ENCODE data around the gene STPG3.

STPG3 gene

DNA sequence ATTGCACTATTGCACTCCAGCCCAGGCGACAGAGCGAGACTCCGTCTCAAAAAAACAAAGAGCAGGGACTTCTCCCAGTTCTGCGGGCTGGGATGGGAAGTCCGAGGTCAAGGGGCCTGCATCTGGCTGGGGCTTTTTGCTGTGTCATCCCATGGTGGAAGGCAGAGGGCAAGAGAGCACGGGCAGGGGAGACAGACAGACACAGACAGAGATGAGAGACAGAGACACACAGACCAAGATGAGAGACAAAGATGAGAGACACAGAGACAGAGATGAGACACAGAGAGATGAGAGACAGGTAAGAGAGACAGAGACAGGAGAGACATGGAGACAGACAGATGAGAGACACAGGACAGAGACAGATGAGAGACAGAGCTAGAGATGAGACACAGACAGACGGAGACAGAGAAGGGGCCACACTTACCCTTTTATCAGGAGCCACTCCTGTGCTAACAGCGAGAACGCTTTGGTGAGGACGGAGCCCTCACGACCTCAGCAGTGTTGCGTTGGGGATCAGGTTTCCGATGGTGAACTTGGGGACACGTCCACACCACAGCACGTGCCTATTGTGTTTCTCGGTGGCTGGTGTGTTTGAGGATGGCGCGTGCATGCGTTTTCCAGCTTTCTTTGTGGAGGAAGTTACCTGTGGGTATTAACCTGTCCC, 17.6 kb downstream of the STPG3 start:
- peaks cover 5% of the 10 kb centered on the region for H3K4me1 ChIP-seq (ENCODE audit: control insufficient read depth, insufficient read depth, low read length, poor library complexity, severe bottlenecking)
- no peaks in the 10 kb centered on the region for H3K27me3 ChIP-seq (replicated peaks; ENCODE audit: control insufficient read depth, insufficient read depth, low read length, poor library complexity, severe bottlenecking)
- H3K9me3 ChIP-seq (ENCODE audit: control insufficient read depth, low read length): no peaks in the 10 kb centered on the region
- H3K36me3 ChIP-seq (ENCODE audit: control insufficient read depth, insufficient read depth, low read length): peaks cover 62% of the 10 kb centered on the region
- DNase-seq: no peak
- no peak overlapping the region for H3K27ac ChIP-seq (ENCODE audit: insufficient read depth, low read length, poor library complexity, severe bottlenecking)
- no peak overlapping the region for H3K4me3 ChIP-seq (ENCODE audit: insufficient read depth, low read depth, low read length, poor library complexity, severe bottlenecking)

DNA sequence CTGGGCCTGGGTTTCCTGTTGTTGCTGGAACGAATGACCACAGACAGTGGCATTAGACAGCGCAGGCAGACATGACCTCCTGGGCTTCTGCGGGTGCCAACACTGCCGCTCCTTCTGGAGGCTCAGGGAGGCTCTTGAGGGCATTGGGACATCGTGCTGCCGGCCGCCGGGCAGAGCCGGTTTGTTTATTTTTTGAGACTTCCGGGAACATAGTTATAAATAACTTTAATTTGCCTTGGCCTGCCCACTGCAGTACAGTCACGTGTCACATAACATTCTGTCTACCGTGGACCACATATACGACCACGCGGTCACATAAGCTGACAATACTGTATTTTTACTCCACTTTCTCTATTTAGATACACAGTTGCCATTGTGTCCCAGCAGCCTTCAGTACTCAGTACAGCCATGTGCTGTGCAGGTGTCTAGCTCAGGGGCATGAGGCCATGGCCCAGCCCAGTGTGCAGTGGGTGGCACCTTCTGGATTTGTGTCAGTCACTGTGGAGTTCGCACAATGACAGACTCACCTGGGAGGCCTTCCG, 18.2 kb downstream of the STPG3 start:
- no peaks in the 10 kb centered on the region for H3K9me3 ChIP-seq (ENCODE audit: control insufficient read depth, low read length)
- peaks cover 55% of the 10 kb centered on the region for H3K36me3 ChIP-seq (ENCODE audit: control insufficient read depth, insufficient read depth, low read length)
- no peak for DNase-seq
- no peaks in the 10 kb centered on the region for H3K27me3 ChIP-seq (replicated peaks; ENCODE audit: control insufficient read depth, insufficient read depth, low read length, poor library complexity, severe bottlenecking)
- peaks cover 5% of the 10 kb centered on the region for H3K4me1 ChIP-seq (ENCODE audit: control insufficient read depth, insufficient read depth, low read length, poor library complexity, severe bottlenecking)
- no peak overlapping the region for H3K27ac ChIP-seq (ENCODE audit: insufficient read depth, low read length, poor library complexity, severe bottlenecking)
- H3K4me3 ChIP-seq (ENCODE audit: insufficient read depth, low read depth, low read length, poor library complexity, severe bottlenecking): no peak overlapping the region

DNA sequence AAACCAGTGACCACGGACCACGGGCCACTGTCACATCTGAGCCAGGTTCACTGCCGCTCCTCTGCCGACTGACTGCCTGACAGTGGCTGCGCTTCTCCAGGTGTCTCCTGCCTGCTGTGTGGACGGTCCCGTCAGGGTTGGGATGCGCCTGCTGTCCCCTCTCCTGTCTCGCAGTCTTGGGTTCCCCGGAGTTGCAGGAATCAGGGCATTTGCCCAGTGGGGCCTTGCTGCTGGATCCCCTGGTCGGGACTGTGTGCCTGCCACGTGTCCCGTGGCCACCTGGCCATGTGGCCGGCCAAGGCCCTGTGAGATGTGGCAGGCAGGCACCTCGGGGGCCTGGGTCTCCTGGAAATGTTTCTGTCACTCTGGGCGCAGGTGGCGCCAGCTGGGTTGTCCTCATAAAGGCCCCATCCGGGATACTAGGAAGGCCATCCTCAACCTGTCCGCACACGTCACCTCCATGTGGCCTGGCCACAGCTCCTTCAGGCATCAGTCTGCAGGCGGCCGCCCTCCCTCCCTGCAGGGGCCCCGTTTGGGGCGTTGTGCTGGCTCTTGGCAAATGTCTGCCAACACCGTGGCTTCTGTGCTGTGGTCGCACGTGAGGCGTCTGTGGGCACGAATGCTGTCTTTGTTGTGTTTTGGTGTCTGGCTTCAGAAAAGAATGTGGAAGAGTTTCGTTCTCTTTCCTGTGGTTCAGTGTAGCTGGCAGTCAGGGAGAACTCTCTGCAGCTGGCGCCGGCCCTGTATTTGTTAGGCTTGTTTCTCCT, 20.0 kb downstream of the STPG3 start:
- H3K4me3 ChIP-seq (ENCODE audit: insufficient read depth, low read depth, low read length, poor library complexity, severe bottlenecking): no peak overlapping the region
- peaks cover 43% of the 10 kb centered on the region for H3K36me3 ChIP-seq (ENCODE audit: control insufficient read depth, insufficient read depth, low read length)
- H3K27me3 ChIP-seq (replicated peaks; ENCODE audit: control insufficient read depth, insufficient read depth, low read length, poor library complexity, severe bottlenecking): no peaks in the 10 kb centered on the region
- DNase-seq: no peak
- H3K9me3 ChIP-seq (ENCODE audit: control insufficient read depth, low read length): no peaks in the 10 kb centered on the region
- no peak overlapping the region for H3K27ac ChIP-seq (ENCODE audit: insufficient read depth, low read length, poor library complexity, severe bottlenecking)
- peaks cover 5% of the 10 kb centered on the region for H3K4me1 ChIP-seq (ENCODE audit: control insufficient read depth, insufficient read depth, low read length, poor library complexity, severe bottlenecking)

DNA sequence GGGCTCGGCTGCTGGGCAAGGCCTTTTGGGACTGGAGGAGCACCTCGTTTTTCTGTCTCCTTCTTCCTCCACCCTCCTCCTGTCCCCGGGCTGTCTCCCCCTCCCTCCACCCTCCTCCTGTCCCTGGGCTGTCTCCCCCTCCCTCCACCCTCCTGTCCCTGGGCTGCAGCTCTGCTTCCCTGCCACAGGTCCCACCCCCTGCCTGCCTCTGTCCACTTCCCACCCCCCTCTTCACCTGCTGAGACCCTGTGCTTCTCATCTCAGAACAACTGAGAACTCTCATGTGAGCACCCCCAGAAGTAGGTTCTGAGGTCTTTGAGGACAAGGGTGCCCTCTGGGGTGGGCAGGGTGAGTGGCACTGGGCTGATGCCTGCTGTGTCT, 20.6 kb downstream of the STPG3 start:
- Histone ChIP-seq H3K36me3 (ENCODE audit: control insufficient read depth, insufficient read depth, low read length) (peaks cover 37% of the 10 kb centered on the region), H3K27me3 (replicated peaks; ENCODE audit: control insufficient read depth, insufficient read depth, low read length, poor library complexity, severe bottlenecking) (no peaks in the 10 kb centered on the region), H3K9me3 (ENCODE audit: control insufficient read depth, low read length) (no peaks in the 10 kb centered on the region), H3K4me3 (ENCODE audit: insufficient read depth, low read depth, low read length, poor library complexity, severe bottlenecking) (no peak overlapping the region), H3K27ac (ENCODE audit: insufficient read depth, low read length, poor library complexity, severe bottlenecking) (no peak overlapping the region), H3K4me1 (ENCODE audit: control insufficient read depth, insufficient read depth, low read length, poor library complexity, severe bottlenecking) (peaks cover 5% of the 10 kb centered on the region)
- no peak for DNase-seq

DNA sequence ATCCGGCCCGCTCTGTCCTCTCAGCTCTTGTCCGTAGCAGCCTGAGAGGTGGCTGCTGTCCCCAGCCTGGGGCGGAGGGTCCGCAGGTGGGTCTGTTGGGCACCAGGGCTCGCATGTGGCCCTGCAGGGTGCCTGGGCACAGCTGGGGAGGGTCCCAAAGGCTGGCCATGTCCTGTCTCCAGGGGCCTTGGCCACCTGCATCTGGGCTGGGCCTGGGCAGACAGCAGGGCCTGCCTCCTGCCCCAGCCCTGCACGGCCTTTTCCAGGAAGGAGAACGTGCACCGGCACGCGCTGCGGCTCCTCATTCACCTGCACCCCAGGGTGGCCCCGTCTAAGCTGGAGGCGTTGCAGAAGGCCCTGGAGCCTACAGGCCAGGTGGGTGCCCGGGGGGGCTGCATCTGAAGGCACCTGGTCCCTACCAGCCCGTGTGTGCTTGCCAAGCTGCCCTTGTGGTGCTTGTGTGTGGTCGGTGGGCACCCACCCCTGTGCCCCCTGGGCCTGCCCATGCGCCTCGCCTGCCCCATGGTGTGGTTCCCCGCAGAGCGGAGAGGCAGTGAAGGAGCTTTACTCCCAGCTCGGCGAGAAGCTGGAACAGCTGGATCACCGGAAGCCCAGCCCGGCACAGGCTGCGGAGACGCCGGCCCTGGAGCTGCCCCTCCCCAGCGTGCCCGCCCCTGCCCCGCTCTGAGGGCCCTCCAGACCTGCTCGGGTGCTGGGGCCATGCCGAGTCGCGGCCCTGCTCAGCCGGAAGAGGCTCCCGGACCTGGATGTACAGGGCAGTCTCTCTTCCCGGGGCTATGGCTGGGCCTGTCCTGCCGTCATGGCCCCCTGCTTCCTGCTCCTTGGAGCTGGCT, 21.4 kb downstream of the STPG3 start:
- no peak overlapping the region for H3K27ac ChIP-seq (ENCODE audit: insufficient read depth, low read length, poor library complexity, severe bottlenecking)
- H3K27me3 ChIP-seq (replicated peaks; ENCODE audit: control insufficient read depth, insufficient read depth, low read length, poor library complexity, severe bottlenecking): no peaks in the 10 kb centered on the region
- no peak for DNase-seq
- H3K4me3 ChIP-seq (ENCODE audit: insufficient read depth, low read depth, low read length, poor library complexity, severe bottlenecking): no peak overlapping the region
- peaks cover 31% of the 10 kb centered on the region for H3K36me3 ChIP-seq (ENCODE audit: control insufficient read depth, insufficient read depth, low read length)
- H3K4me1 ChIP-seq (ENCODE audit: control insufficient read depth, insufficient read depth, low read length, poor library complexity, severe bottlenecking): peaks cover 9% of the 10 kb centered on the region
- H3K9me3 ChIP-seq (ENCODE audit: control insufficient read depth, low read length): no peaks in the 10 kb centered on the region

DNA sequence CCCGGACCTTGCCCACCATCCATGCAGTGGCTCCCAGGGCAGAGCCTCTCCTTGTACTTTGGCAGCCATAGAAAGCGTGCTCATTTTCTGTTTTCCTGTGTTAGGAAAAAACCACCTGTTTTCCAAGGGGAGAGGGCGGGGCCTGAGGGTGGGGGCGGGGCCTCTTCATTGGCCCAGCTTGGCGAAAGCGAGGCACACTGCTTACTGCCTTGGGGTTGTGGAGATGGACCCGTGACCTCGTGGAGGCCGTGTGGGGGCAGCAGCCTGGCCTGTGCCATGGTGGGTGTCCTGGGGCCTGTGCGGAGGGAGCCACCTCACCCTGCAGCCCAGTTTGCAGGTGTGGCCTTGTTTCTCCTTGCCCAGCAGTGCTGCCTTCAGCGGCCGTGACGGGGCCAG, 22.0 kb downstream of the STPG3 start:
- H3K36me3 ChIP-seq (ENCODE audit: control insufficient read depth, insufficient read depth, low read length): peaks cover 28% of the 10 kb centered on the region
- no peak for DNase-seq
- H3K27me3 ChIP-seq (replicated peaks; ENCODE audit: control insufficient read depth, insufficient read depth, low read length, poor library complexity, severe bottlenecking): no peaks in the 10 kb centered on the region
- no peak overlapping the region for H3K27ac ChIP-seq (ENCODE audit: insufficient read depth, low read length, poor library complexity, severe bottlenecking)
- H3K4me1 ChIP-seq (ENCODE audit: control insufficient read depth, insufficient read depth, low read length, poor library complexity, severe bottlenecking): peaks cover 16% of the 10 kb centered on the region
- H3K9me3 ChIP-seq (ENCODE audit: control insufficient read depth, low read length): no peaks in the 10 kb centered on the region
- H3K4me3 ChIP-seq (ENCODE audit: insufficient read depth, low read depth, low read length, poor library complexity, severe bottlenecking): no peak overlapping the region

DNA sequence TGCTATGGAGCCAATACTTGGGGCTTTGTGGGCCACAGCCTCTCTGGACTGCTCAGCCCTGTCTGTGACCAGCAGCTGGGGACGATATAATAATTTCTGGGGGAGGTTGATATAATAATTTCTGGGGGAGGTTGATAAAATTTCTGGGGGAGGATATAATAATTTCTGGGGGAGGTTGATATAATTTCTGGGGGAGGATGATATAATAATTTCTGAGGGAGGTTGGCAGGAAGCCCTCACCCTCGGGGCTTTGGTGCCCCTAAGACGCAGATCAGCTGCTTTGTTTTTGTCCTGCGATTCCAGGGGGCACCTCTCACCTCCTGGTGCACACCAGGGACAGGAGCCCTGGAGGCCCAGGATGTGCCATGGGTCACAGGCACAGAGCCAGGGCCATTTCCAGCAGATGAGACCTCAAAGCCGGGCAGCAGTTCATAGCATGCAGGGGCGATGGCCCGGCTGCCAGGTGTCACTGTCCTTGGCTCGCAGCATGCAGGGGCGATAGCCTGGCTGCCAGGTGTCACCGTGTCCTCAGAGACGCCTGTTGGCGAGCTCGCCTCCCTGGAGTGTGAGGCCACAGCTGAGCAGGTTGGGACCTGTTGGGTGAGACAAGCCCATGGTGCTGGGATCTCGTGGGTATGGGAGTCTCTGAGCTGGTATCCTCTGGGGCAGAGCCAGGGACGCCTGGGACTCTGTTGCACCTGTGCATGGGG, 22.7 kb downstream of the STPG3 start:
- H3K27me3 ChIP-seq (replicated peaks; ENCODE audit: control insufficient read depth, insufficient read depth, low read length, poor library complexity, severe bottlenecking): no peaks in the 10 kb centered on the region
- H3K9me3 ChIP-seq (ENCODE audit: control insufficient read depth, low read length): no peaks in the 10 kb centered on the region
- peaks cover 18% of the 10 kb centered on the region for H3K4me1 ChIP-seq (ENCODE audit: control insufficient read depth, insufficient read depth, low read length, poor library complexity, severe bottlenecking)
- H3K27ac ChIP-seq (ENCODE audit: insufficient read depth, low read length, poor library complexity, severe bottlenecking): no peak overlapping the region
- peaks cover 28% of the 10 kb centered on the region for H3K36me3 ChIP-seq (ENCODE audit: control insufficient read depth, insufficient read depth, low read length)
- H3K4me3 ChIP-seq (ENCODE audit: insufficient read depth, low read depth, low read length, poor library complexity, severe bottlenecking): no peak overlapping the region
- no peak for DNase-seq

DNA sequence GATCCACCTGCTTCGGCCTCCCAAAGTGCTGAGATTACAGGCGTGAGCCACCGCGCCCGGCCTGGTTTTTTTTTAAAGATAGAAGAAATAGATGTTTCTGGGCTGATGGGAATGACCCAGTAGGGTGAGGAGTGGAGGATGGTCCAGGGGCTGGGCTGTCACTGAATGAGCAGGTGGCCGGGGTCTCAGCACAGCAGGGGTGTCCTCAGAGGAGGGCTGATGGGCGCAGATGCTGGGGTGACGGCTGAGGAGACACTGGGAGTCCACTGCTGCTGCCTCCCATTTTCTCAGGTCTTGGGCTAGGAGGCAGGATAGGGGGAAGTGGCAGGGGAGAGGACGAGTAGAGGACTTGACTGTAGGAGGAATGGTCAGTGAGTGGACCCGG, 24.1 kb downstream of the STPG3 start:
- H3K4me1 ChIP-seq (ENCODE audit: control insufficient read depth, insufficient read depth, low read length, poor library complexity, severe bottlenecking): peaks cover 18% of the 10 kb centered on the region
- H3K36me3 ChIP-seq (ENCODE audit: control insufficient read depth, insufficient read depth, low read length): peaks cover 21% of the 10 kb centered on the region
- H3K27me3 ChIP-seq (replicated peaks; ENCODE audit: control insufficient read depth, insufficient read depth, low read length, poor library complexity, severe bottlenecking): no peaks in the 10 kb centered on the region
- DNase-seq: no peak
- H3K4me3 ChIP-seq (ENCODE audit: insufficient read depth, low read depth, low read length, poor library complexity, severe bottlenecking): no peak overlapping the region
- no peak overlapping the region for H3K27ac ChIP-seq (ENCODE audit: insufficient read depth, low read length, poor library complexity, severe bottlenecking)
- no peaks in the 10 kb centered on the region for H3K9me3 ChIP-seq (ENCODE audit: control insufficient read depth, low read length)

DNA sequence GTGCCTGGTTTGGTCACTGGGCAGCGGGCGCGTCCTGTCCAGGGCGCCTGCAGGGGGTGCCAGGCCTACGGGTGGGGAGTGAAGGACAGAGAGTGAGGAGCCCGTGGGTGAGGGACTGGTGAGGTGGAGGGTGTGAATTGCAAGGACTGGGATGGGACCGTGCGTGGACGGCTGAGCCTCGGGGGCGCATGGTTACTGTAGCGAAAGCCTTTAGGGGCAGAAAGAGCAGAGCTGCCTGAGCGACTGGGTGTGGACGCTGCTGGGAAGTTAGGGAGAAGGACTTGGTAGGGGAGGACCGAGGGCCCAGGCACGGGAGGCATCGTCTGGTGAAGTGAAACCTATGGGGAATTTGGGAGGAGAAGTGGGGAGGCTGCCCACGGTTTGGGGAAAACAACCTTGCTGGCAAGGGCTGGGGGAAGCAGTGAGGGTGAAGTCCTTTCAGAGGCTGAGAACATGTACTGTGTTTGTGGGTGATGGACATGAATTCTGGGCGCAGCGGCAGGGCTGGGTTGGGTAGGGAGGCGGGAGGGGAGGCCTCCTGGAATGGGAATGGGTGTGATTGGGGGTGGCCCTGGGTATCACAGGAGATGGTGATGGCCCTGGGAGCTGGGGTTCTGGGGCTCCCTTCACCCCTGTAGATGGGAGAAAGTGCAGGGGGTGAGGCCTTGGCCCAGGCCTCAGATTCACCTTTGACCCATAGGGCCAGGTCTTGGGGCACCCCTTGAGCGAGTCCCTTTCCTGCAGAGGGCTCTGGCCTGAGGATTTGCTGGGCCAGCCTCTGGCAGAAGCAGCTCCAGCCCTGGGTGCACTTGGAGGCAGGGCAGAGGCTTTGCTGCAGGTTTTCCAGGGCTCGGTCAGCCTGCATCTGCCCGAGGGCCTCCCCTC, 24.7 kb downstream of the STPG3 start:
- no peak for DNase-seq
- Histone ChIP-seq H3K4me1 (ENCODE audit: control insufficient read depth, insufficient read depth, low read length, poor library complexity, severe bottlenecking) (peaks cover 24% of the 10 kb centered on the region), H3K36me3 (ENCODE audit: control insufficient read depth, insufficient read depth, low read length) (peaks cover 21% of the 10 kb centered on the region), H3K27ac (ENCODE audit: insufficient read depth, low read length, poor library complexity, severe bottlenecking) (no peak overlapping the region), H3K4me3 (ENCODE audit: insufficient read depth, low read depth, low read length, poor library complexity, severe bottlenecking) (no peak overlapping the region), H3K9me3 (ENCODE audit: control insufficient read depth, low read length) (no peaks in the 10 kb centered on the region), H3K27me3 (replicated peaks; ENCODE audit: control insufficient read depth, insufficient read depth, low read length, poor library complexity, severe bottlenecking) (no peaks in the 10 kb centered on the region)
